A549 (cell line): Measurements from ENCODE around the gene PDE10A. TPM values are rescaled to one million over a fixed set of nuclear protein-coding genes. Genes with fewer than 3 reads are reported as not detected.

Source experiments
- ATAC-seq, 2 experiments: fragments of 200-7000 bp in 1 of 2; fragments of >200 bp in 1 of 2; cut with Nextera tagmentation in 1 of 2; cut with Tn5 transposase in 1 of 2; 3 replicates each; pipeline versions ENCODE4 v1.8.0 to v1.9.1; 2018 to 2020; ENCODE audit warnings: mild to moderate bottlenecking in 1 of 2, moderate library complexity in 1 of 2
- CTCF ChIA-PET: fragments of 300-600 bp; sonication (Branson Sonifier 250); formaldehyde crosslinking; extraction: SDS; loops from one replicate; lab custom pipeline; 2021; ENCODE audit warnings: antibody characterized with exemption, inconsistent platforms; lab: Yijun Ruan, JAX
- POLR2A ChIA-PET: fragments of 350-600 bp; formaldehyde crosslinking; extraction: SDS; loops from one replicate; lab custom pipeline; 2021; ENCODE audit warnings: antibody characterized with exemption, inconsistent platforms; lab: Yijun Ruan, JAX
- DNase-seq, 2 experiments: peaks; one replicate each; pipeline versions ENCODE4 v3.0.0 to v3.0.0-alpha.2; 2011 to 2016; ENCODE audit warnings: low read depth in 1 of 2, low spot score in 1 of 2
- FAIRE-seq: peaks from 2 replicates; lab custom pipeline; 2011; peaks lifted over from hg19 to GRCh38; lab: Jason Lieb, UNC
- H3K27ac ChIP-seq, 2 experiments: fragments of >200 bp; sonication (Bioruptor Twin); formaldehyde crosslinking; 3 replicates each; pipeline ENCODE4 v1.5.1; 2016 to 2017
- H3K4me1 ChIP-seq: fragments of >200 bp; sonication (Bioruptor Twin); formaldehyde crosslinking; 3 replicates; pipeline ENCODE4 v1.6.1; 2016
- H3K4me2 ChIP-seq: fragments of >200 bp; sonication (Bioruptor Twin); formaldehyde crosslinking; 3 replicates; pipeline ENCODE4 v1.6.1; 2016
- H3K4me3 ChIP-seq: fragments of >200 bp; sonication (Bioruptor Twin); formaldehyde crosslinking; 3 replicates; pipeline ENCODE4 v1.5.1; 2016
- H3K9me3 ChIP-seq: fragments of >200 bp; sonication (Bioruptor Twin); formaldehyde crosslinking; 3 replicates; pipeline ENCODE4 v1.6.1; 2016
- BCL3 ChIP-seq: fragments of >200 bp; sonication (Bioruptor Twin); formaldehyde crosslinking; IDR thresholded peaks from 3 replicates; pipeline ENCODE4 v1.6.1; 2016
- BHLHE40 ChIP-seq: IDR thresholded peaks from 2 replicates; pipeline ENCODE4 v1.6.1; 2012; ENCODE audit warnings: low read depth, low read length, inconsistent platforms
- CHD2 ChIP-seq: fragments of 150-350 bp; IDR thresholded peaks from 2 replicates; pipeline ENCODE4 v1.6.1; 2014; ENCODE audit warnings: low read length; ENCODE audit not compliant: partially characterized antibody
- EHF ChIP-seq: fragments of 250-450 bp; sonication (Bioruptor Pico); IDR thresholded peaks from 2 replicates; pipeline ENCODE4 v1.5.0; 2020; ENCODE audit warnings: mild to moderate bottlenecking
- ELK1 ChIP-seq: fragments of 150-350 bp; IDR thresholded peaks from 2 replicates; pipeline ENCODE4 v1.6.1; 2014; ENCODE audit warnings: low read depth, mild to moderate bottlenecking, low read length
- EP300 ChIP-seq, 2 experiments: fragments of >200 bp; sonication (Bioruptor Twin); formaldehyde crosslinking; IDR thresholded peaks; 2 replicates in 1 of 2; 3 replicates in 1 of 2; pipeline ENCODE4 v1.6.1; 2016 to 2017
- FOSL2 ChIP-seq, 2 experiments: fragments of 450-650 bp in 1 of 2; fragments of >200 bp in 1 of 2; sonication (Bioruptor Twin) in 1 of 2; formaldehyde crosslinking; IDR thresholded peaks; 2 replicates each; pipeline versions ENCODE4 v1.5.0 to v1.6.1; 2016 to 2020; ENCODE audit warnings: mild to moderate bottlenecking in 1 of 2, moderate library complexity in 1 of 2
- GATA3 ChIP-seq: IDR thresholded peaks from 2 replicates; pipeline ENCODE4 v1.6.1; 2012; ENCODE audit warnings: borderline replicate concordance
- HES2 ChIP-seq: fragments of >200 bp; sonication (Bioruptor Twin); formaldehyde crosslinking; IDR thresholded peaks from 2 replicates; pipeline ENCODE4 v1.6.1; 2016
- HMGXB4 ChIP-seq: fragments of 250-450 bp; sonication (Bioruptor Pico); IDR thresholded peaks from 2 replicates; pipeline ENCODE4 v1.5.0; 2021; ENCODE audit warnings: mild to moderate bottlenecking, moderate library complexity, borderline replicate concordance
- JUN ChIP-seq, 2 experiments: fragments of >200 bp; sonication (Bioruptor Twin); formaldehyde crosslinking; IDR thresholded peaks; 2 replicates in 1 of 2; 3 replicates in 1 of 2; pipeline ENCODE4 v1.6.1; 2016 to 2017
- JUNB ChIP-seq: fragments of >200 bp; sonication (Bioruptor Twin); formaldehyde crosslinking; IDR thresholded peaks from 2 replicates; pipeline ENCODE4 v1.6.1; 2016
- MAFK ChIP-seq: fragments of 450-650 bp; IDR thresholded peaks from 2 replicates; pipeline ENCODE4 v1.6.1; 2014; ENCODE audit not compliant: partially characterized antibody
- MAZ ChIP-seq: fragments of 150-350 bp; IDR thresholded peaks from 2 replicates; pipeline ENCODE4 v1.6.1; 2014; ENCODE audit warnings: antibody characterized with exemption, low read depth, low read length, borderline replicate concordance
- MYC ChIP-seq: IDR thresholded peaks from 2 replicates; pipeline ENCODE4 v1.6.1; 2012; ENCODE audit warnings: mild to moderate bottlenecking, inconsistent platforms, low read length, improper control_type of control experiment, borderline replicate concordance
- PBX3 ChIP-seq: IDR thresholded peaks from 2 replicates; pipeline ENCODE4 v1.6.1; 2012
- POLR2AphosphoS2 ChIP-seq: conservative IDR thresholded peaks from 2 replicates; pipeline ENCODE4 v1.6.1; 2012; ENCODE audit warnings: low read length, improper control_type of control experiment, inconsistent platforms
- RCOR1 ChIP-seq: fragments of 150-350 bp; IDR thresholded peaks from 2 replicates; pipeline ENCODE4 v1.6.1; 2014; ENCODE audit warnings: antibody characterized with exemption, low read length, low read depth
- RNF2 ChIP-seq: fragments of 200-600 bp; sonication (generic); IDR thresholded peaks from 2 replicates; pipeline ENCODE4 v1.6.1; 2016; ENCODE audit warnings: low read depth, mild to moderate bottlenecking, antibody characterized with exemption, moderate library complexity, borderline replicate concordance
- SREBF2 ChIP-seq: fragments of 450-650 bp; IDR thresholded peaks from 2 replicates; pipeline ENCODE4 v1.6.1; 2014; ENCODE audit warnings: mild to moderate bottlenecking, moderate library complexity
- TFCP2L1 ChIP-seq: fragments of 250-450 bp; sonication (Bioruptor Pico); IDR thresholded peaks from 2 replicates; pipeline ENCODE4 v1.5.0; 2021; ENCODE audit warnings: mild to moderate bottlenecking
- USF2 ChIP-seq: fragments of 450-650 bp; IDR thresholded peaks from 2 replicates; pipeline ENCODE4 v1.6.1; 2014; ENCODE audit warnings: antibody characterized with exemption
- ZC3H11A ChIP-seq: fragments of 450-650 bp; IDR thresholded peaks from 2 replicates; pipeline ENCODE4 v1.6.1; 2014; ENCODE audit warnings: antibody characterized with exemption, mild to moderate bottlenecking
- ZSCAN20 ChIP-seq: fragments of 250-450 bp; sonication (Bioruptor Pico); IDR thresholded peaks from 2 replicates; pipeline ENCODE4 v1.8.0; 2022; ENCODE audit warnings: mild to moderate bottlenecking, moderate library complexity
- WGBS: methylation state at CpG from one replicate; pipeline ENCODE4 v1.1.6; 2017; ENCODE audit errors: missing lambda C conversion rate; 5-methylcytosine and 5-hydroxymethylcytosine counted together
- polyA plus RNA-seq, 4 experiments: library from polyadenylated mRNA; depleted of rRNA in 3 of 4; stranded (reverse); fragments of >200 nt; fragmentation: RNase III in 1 of 4; extraction: RNeasy Plus Mini Kit Qiagen cat#74134 plus additional on column Dnase treatment in 1 of 4; gene quantifications; 2 replicates in 3 of 4; 3 replicates in 1 of 4; pipeline ENCODE4 v1.2.3, GENCODE V29; 2011 to 2017

Gene PDE10A
- polyA plus RNA-seq, 2 of the 4 experiments (the other 2 are of a cell fraction) = 44.9 to 92.5 TPM

- TF ChIP-seq EHF (no peak), EP300 (IDR thresholded peaks at IDR 0.05) (peak; percentile 20 to 44; a peak in 1 of 5 replicates), JUN (IDR thresholded peaks at IDR 0.05) (peak in 1 of 2 experiments; percentile 35; a peak in 1 of 5 replicates), GATA3 (peak; percentile 53; the same call in 1 of the 2 replicates), JUNB (peak; percentile 13; the same call in 1 of the 2 replicates)
- H3K4me2 ChIP-seq = peak overlapping the region; percentile 84
- H3K4me3 ChIP-seq = peak overlapping the region; percentile 25; the same call in 1 of the 3 replicates
- 9% methylated on average over 5 of the region's 5 CpGs for whole genome bisulfite sequencing
- FAIRE-seq (no peak), ATAC-seq (peak; percentile 78 to 85), DNase-seq (peak in 1 of 2 experiments; percentile 76)
- no peaks in the 10 kb centered on the region for H3K9me3 ChIP-seq
- ChIA-PET POLR2A (no interaction called here), CTCF (no interaction called here)
- H3K4me1 ChIP-seq = peaks cover 78% of the 10 kb centered on the region
- peak overlapping the region; percentile 71 to 85 for H3K27ac ChIP-seq
Observed at GRCh38 chr6:165552248-165552736, 110.7 kb downstream of the PDE10A start.

- H3K27ac ChIP-seq = peak overlapping the region; percentile 71 to 85
Observed at GRCh38 chr6:165551828-165552227, 111.2 kb downstream of the PDE10A start.

GRCh38 chr6:165548450-165548849 lies 114.6 kb downstream of the PDE10A start:
- WGBS = 86% methylated on average over 2 of the region's 2 CpGs
- Histone ChIP-seq H3K4me1 (peaks cover 63% of the 10 kb centered on the region), H3K9me3 (no peaks in the 10 kb centered on the region), H3K4me3 (no peak overlapping the region), H3K4me2 (no peak overlapping the region), H3K27ac (no peak overlapping the region)
- FAIRE-seq = no peak
- no peak for ATAC-seq
- TF ChIP-seq MAFK = peak; percentile 52
- TF ChIP-seq CHD2 = no peak
- no peak for DNase-seq
- ChIA-PET CTCF (interaction anchor here (1.3 kb wide), 1 partner anchor 34 kb away, joined by 3 read pairs; no protein-coding TSS in a partner anchor), POLR2A (no interaction called here)

More at GRCh38 chr6:165551828-165552227, 111.2 kb downstream of the PDE10A start:
- DNase-seq (no peak), FAIRE-seq (no peak), ATAC-seq (peak; percentile 64 to 72)
- Histone ChIP-seq H3K9me3 (no peaks in the 10 kb centered on the region), H3K4me1 (peaks cover 78% of the 10 kb centered on the region), H3K4me2 (peak overlapping the region; percentile 84), H3K4me3 (no peak overlapping the region)
- ChIA-PET CTCF (no interaction called here), POLR2A (no interaction called here)
- TF ChIP-seq USF2 = no peak
- TF ChIP-seq BCL3 = no peak
- TF ChIP-seq ZC3H11A = no peak
- no peak for TF ChIP-seq CHD2
- no peak for TF ChIP-seq TFCP2L1 (CRISPR knock-in tag)
- TF ChIP-seq SREBF2 = no peak
- TF ChIP-seq HMGXB4 (CRISPR knock-in tag) = no peak
- no peak for TF ChIP-seq RCOR1
- TF ChIP-seq RNF2 = no peak
- WGBS = 55% methylated on average over 3 of the region's 3 CpGs

- Histone ChIP-seq H3K9me3 (no peaks in the 10 kb centered on the region), H3K4me1 (peaks cover 37% of the 10 kb centered on the region), H3K4me3 (no peak overlapping the region), H3K27ac (no peak overlapping the region), H3K4me2 (no peak overlapping the region)
- WGBS = 92% methylated on average over 2 of the region's 2 CpGs
- ChIA-PET POLR2A (no interaction called here), CTCF (interaction anchor here (1.4 kb wide), 1 partner anchor 560 kb away, joined by 4 read pairs; no protein-coding TSS in a partner anchor)
- ATAC-seq = no peak
- no peak for FAIRE-seq
- no peak for TF ChIP-seq FOSL2 (IDR thresholded peaks at IDR 0.05)
- TF ChIP-seq FOSL2 (CRISPR knock-in tag; IDR thresholded peaks at IDR 0.05) = no peak
- TF ChIP-seq ELK1 = no peak
- no peak for TF ChIP-seq GATA3
- TF ChIP-seq JUNB = no peak
- no peak for TF ChIP-seq MYC
- TF ChIP-seq HES2 = no peak
- TF ChIP-seq BHLHE40 = no peak
- TF ChIP-seq PBX3 = no peak
- no peak for TF ChIP-seq ZC3H11A
- no peak for TF ChIP-seq POLR2AphosphoS2
- TF ChIP-seq MAZ = no peak
- TF ChIP-seq ZSCAN20 = no peak
- DNase-seq = no peak
Observed at GRCh38 chr6:165545806-165546205, 117.2 kb downstream of the PDE10A start.
